H1 (cell line): Measurements from ENCODE around the gene GPR143. TPM values are rescaled to one million over a fixed set of nuclear protein-coding genes. Genes with fewer than 3 reads are reported as not detected.

Experiments
- CHD1 ChIP-seq: IDR thresholded peaks from 2 replicates; pipeline ENCODE4 v1.6.1; 2012; ENCODE audit warnings: low read depth, low read length, improper control_type of control experiment
- SIN3A ChIP-seq, 2 experiments: IDR thresholded peaks in 1 of 2; conservative IDR thresholded peaks in 1 of 2; 2 replicates each; pipeline ENCODE4 v1.6.1; 2011 to 2012; ENCODE audit warnings: low read length in 2 of 2, improper control_type of control experiment in 1 of 2, low read depth in 1 of 2, mild to moderate bottlenecking in 1 of 2
- SUZ12 ChIP-seq: fragments of 200-600 bp; sonication (generic); IDR thresholded peaks from 2 replicates; pipeline ENCODE4 v1.6.1; 2012; ENCODE audit warnings: mild to moderate bottlenecking, inconsistent platforms, low read length, moderate library complexity, mixed read lengths
- TAF7 ChIP-seq: optimal IDR thresholded peaks from 2 replicates; pipeline ENCODE3; 2011; ENCODE audit warnings: low read depth, mild to moderate bottlenecking, inconsistent platforms, low read length, moderate library complexity, borderline replicate concordance
- TEAD4 ChIP-seq: IDR thresholded peaks from 2 replicates; pipeline ENCODE4 v1.6.1; 2012; ENCODE audit warnings: low read depth, low read length, inconsistent platforms, mixed read lengths
- polyA plus RNA-seq, 7 experiments: library from polyadenylated mRNA; depleted of rRNA in 3 of 7; stranded (reverse) in 5 of 7; unstranded in 2 of 7; fragments of >200 nt in 5 of 7; fragments of 200-250 nt in 2 of 7; gene quantifications; 1 replicate in 5 of 7; 2 replicates in 1 of 7; 4 replicates in 1 of 7; pipeline versions ENCODE4 v1.2.1 to v1.2.3, GENCODE V29; 2011 to 2013; ENCODE audit warnings: missing spikeins in 2 of 7, mixed read lengths in 2 of 7
- total RNA-seq: library from RNA; stranded (reverse); fragmentation: NEBNext Ultra II Directional; extraction: Animal tissue kit (Norgen Biotek cat#: 25700); gene quantifications from 2 replicates; pipeline ENCODE4 v1.2.1, GENCODE V29; 2021

GPR143 gene
- total and polyA plus RNA-seq, 2 of the 8 experiments (the other 6 are each of a cell fraction or from before 2014, with no cell fraction given): 18.5 to 30.7 TPM

GRCh38 chrX:9677098-9677739 is 88.4 kb downstream of the GPR143 start (continued):
- TF ChIP-seq TAF7 (no peak), CHD1 (no peak), SUZ12 (no peak), SIN3A (conservative IDR thresholded peaks at IDR 0.05 in 1 of 2, IDR thresholded peaks at IDR 0.05 in 1 of 2; ENCODE audit: low read depth in 1 of 2, low read length in 2 of 2) (no peak), TEAD4 (no peak)
